GM19193 (cell line): ENCODE results near the gene SCFD2.

ENCODE experiments used
- POLR2A ChIP-seq: IDR thresholded peaks from 4 replicates; pipeline ENCODE4 v1.6.1; 2011; ENCODE audit not compliant: insufficient read depth, insufficient read length; ENCODE audit errors: extremely low read depth

SCFD2 gene

DNA sequence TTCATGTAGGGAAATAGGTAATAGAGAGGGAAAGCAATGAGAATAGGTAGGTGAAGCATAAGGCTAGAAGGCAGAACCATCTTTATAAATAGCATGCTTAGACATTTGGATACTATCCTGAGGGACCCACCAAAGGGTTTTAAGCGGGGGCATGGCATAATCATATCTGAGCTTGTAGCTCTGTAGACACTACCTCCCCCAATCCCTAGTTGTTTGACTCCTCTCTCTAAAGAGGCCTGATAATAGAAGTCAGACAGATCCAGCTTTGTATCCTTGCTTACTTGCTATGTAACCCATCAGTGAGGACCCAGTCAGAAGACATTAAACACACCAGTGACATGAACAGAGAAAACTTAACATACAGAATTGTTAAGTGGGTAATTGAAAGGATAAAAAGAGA lies 58.7 kb downstream of the SCFD2 start:
- no peak for TF ChIP-seq POLR2A

DNA sequence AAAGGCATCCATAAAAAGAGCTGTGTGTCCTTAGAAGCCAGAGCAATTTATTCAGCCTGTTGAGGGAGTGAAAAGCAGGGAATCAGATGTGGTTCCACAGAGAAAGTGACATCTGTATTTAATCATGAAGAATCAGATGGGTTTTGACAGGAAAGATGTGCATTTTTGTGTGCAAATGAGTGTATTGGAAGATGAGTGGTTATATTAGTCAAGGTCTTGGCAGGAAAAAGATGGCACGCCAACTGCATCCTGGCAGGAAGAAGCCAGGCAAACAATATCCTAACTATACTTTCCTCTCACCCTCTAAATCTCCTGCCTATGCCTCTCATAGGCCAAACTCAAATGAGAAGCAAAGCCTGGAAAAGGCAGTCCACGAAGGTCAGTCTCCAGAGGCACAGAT lies 59.1 kb downstream of the SCFD2 start:
- no peak for TF ChIP-seq POLR2A

DNA sequence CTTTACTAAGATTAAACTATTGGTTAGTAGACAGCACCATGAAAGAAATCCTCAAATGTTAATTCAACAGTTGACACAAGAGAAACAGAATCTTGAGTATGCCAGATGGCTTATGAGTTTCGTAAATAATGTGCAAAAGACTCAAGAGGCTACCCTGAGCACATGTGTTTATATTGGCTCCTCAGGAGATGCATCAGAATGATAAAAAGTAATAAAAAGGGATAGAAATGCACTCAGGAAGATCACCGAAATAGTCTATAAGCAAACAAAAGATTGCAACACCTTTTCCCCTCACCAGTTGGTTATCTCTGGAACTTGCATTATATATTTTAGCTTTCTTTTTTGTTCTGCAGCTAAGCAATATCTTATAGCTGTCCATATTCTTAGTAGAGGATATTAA lies 84.4 kb downstream of the SCFD2 start:
- TF ChIP-seq POLR2A, result no peak

DNA sequence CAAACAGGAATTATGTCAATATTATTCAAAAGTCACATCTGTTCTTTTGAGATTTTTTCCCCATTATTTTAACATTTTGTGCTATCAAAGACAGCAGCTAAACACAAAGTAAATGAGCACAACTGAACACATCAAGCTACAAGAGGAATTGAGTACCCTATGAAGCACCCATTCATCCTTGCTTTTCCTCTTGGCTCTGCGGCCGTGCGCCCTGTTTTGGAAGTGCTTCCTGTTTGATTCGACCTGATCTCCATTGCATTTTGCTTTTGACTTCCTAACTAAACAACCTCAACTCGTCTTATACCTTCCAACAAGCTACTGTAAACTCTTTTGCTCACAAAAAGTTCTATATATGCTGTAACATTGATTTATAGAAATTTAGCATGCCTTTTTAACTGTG lies 85.0 kb downstream of the SCFD2 start:
- TF ChIP-seq POLR2A, result no peak

DNA sequence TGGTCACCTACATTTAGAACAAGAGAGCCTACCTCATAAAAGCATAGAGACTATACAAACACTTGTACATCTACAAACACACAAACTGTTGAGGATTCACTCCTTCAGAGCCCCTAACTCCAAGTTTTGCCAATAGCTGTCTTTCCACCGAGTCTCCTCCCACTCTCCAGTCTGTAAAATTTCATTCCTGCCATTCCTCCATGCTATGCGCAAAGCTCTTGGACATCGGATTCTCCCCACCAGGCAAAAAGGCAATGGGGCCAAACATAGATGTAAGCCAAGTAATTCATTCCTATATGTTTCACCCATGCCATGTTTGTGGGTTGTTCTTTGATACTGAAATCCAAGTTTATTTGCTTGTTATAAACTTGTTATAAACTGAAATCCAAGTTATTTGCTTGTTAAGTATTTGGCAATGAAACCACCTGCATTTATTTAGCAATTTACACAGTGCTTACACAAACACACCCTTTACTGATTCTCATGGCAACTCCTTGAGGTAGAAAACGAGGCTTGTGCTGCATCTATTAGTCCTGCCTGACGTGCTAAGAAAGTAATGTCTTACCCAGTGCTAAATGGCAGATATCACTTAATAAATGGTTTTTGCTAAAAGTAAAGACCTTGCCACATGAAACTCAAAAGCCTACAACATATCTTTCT lies 91.1 kb downstream of the SCFD2 start:
- no peak for TF ChIP-seq POLR2A

DNA sequence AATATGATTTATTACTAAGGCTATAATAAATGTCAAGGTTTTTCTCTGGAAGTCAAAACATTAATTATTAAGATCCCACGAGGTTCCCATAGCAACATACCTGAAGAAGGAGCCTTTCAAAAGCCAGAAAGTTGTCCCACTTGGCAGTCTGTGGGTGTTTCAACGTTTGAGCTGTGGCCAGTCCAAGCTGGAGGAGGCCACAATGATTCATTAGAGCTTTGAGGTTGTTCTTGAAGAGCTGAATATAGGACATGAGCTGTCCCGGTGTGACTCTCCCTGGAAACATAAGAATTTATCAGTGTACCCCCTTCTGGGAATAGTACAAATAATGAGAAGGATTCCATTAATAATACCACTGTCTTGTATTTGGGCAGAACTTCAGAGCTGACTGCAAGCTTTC lies 92.1 kb downstream of the SCFD2 start:
- TF ChIP-seq POLR2A, result no peak

DNA sequence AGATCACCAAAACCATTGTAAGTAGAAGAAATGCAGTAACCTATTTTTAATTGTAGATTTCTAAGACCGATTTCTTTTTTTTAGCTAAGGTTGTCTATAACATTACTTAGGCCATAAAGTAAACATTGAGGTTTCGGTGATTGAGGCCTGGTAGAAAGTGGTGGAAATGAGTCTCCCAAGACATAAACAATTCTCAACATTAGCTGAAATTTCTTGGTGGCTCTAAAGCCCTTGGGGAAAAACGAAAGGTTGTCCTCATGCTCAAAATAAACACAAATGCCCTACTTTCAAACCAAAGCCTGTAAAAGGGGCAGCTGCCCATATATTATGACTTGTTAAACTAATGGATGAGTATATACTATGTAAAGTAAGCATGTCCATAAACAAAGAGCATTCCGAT lies 98.8 kb downstream of the SCFD2 start:
- TF ChIP-seq POLR2A, result no peak

DNA sequence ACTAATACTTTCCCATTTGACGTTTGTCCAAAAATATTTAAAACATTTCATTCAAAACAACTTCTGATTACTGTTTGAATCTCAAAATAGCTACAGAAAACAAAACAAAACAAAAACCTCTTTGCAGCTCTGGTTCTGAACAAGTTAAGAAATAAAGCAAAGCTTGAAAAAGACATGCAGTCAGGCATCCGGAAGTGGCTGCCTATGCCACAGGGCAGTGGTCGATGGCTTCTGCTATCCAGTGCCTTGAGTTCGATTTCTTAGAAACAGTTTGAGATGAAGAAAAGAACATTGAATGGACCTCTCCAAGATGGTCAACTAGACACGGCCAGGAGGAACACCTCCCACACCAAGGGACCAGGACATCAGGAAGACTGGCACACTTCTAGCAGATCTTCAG lies 125.3 kb downstream of the SCFD2 start:
- no peak for TF ChIP-seq POLR2A

DNA sequence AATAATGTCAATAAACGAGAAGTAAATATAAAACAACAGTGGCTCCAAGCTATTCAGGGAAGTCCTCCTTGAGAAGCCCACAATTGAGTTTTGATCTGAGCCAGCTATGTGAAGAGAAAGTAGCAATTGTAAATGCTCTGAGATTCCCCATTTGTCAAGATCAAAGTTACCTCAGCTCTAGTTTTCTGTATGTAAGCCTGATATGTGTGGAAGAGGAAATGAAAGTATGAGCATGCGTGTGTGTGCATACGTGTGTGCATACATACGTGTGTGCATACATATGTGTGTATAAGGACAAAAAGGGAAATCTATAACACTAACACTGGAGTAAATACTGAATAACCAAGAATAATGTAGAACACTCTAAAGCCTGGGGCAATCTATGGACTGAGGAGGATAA lies 130.3 kb downstream of the SCFD2 start:
- TF ChIP-seq POLR2A, result no peak

DNA sequence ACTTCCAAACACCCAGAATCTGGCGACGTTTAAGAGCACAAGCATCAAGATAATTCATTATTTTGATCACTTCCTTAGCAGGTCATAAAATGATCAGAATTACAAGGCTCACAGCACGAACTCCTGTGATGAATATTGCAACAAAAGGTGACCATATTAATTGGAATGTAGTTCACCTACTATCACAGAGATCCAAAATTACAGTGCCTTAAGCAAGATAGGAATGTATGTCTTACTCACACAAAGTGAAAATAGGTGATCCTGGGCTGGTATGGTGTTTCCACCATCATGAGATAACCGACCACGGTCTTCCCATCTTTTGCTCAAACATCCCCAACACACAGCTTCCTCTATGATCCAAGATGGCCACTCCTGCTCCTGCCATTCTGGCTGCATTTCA lies 131.2 kb downstream of the SCFD2 start:
- TF ChIP-seq POLR2A, result no peak

DNA sequence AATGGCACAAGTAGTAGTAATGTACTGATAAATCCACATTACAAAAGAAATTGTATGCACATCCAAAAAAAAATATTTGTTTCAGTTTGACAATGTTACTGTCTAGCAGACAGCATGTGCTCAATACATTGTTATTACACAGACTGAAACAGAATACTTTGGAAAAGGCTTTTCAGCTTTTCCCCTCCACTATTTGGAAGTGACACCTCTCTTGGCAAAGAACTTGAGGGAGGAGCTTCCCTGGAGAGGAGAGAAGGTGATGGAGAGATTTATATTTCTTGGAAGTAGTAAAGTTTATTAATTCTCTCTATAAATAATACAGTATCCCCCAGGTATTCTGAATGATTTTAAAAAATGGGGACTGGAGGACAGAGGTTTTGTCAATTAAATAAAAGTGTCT lies 131.8 kb downstream of the SCFD2 start:
- TF ChIP-seq POLR2A, result no peak

DNA sequence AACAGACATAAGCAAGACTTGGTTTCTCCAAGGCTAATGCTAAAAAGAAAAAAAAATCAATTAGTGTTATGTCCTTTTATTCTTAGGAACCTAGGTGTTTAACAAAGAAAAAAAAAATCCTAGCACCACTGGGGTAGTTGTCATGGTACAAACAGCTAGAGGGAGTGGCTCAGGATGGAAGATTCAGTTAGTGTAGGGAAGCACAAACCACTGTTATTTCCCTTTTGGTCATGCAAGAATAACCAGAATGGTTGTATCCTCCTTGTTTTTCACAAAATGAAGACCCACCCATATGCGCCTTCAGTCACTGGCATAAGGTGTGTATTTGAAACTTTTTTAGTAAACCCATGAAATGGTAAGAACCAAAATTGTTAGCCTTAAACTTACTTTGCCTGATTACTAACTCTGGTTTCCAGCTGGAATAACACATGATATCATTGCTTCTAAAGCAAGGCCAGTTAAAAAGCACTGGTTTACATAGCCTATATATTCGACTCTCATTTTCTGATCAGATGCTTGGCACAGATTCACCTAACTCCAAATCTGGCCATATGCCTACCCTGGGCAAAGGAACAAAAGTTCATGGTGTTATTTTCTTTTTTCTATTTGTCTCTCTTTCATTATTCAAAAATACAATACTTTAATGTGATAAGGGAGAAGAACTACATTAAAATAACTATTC lies 132.6 kb downstream of the SCFD2 start:
- no peak for TF ChIP-seq POLR2A

DNA sequence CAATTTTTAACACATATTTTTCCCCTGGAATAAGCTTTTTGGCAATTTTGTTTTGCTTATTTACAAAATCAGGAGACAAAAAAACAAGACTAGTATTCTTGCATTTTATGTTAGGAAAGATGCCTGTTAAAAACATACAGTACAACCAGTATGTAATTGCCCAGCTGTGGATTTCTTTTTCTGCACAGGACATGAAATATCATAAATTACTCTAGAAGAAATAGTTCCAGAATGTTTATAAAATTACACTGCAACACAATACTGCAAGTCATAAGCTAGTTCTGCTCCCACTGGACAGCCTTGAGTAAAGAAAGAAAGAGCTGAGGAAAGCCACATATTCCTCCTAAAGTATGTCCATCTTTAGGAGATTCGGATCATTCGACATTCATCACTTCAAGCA lies 133.5 kb downstream of the SCFD2 start:
- no peak for TF ChIP-seq POLR2A

DNA sequence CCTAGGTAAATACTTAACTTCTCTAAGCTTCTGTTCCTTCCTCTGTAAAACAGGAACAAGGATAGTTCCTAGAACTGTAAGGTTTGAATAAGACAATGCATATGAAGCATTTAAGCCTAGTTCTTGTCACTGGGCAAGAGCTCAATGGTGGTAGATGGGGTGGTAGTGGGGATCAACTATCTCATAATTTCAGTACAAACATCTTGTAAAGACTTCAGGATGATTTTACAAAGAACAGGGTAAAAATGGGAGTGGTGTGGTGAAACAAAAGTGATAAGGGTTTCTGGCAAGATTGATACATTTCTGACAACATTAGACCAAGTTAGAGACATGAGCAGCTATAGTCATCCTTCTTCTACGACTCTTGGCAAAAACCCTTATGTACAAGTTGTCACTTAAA lies 137.8 kb downstream of the SCFD2 start:
- no peak for TF ChIP-seq POLR2A

DNA sequence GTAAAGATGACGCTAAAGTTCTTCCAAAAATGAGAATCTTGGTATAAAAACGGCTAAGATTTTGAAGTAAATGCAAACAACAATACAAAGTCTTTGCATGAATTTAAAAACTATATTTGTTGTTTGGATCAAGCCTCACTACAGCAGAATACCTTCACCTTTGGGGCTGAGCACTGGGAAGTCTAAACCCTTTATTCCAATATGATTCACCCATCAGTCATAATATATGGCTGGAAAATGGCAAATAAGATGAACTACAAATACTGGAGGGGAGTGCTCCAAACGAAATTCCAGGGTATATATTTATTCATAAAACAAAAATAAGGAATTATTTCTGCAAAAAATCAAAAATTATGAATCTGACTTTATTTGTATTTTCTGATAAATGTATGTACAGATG lies 138.4 kb downstream of the SCFD2 start:
- TF ChIP-seq POLR2A, result no peak

DNA sequence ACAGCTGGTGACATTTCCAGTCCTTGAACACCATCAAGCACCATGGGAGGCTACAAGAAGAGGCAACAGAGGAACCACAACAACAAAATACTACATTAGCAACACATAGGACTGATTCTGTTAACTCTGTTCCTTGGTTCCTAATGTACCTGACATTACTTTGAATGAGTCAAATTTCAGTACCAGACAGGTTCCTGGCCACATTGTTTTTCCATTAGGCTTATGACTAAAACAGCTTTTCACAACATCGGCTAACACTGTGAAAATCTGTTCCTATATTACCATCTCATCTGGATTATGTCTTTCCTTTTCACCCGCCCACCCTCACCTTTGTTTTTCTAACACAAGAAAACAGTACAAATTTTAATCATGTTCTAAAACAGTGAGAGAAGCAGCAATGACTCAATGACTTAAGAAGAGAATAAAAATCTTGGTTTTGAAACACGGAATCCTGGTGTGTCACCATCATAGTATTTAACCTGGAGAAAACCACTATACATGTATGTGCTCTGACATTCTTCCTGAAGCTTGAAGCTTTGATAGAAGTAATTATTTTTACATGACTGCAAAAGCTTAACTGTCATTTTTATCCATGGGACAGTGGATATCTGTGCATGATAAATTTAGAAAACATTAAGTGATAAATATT lies 143.9 kb downstream of the SCFD2 start:
- no peak for TF ChIP-seq POLR2A
